H1 (cell line): ENCODE data around the gene MYO16. TPM values are rescaled to one million over a fixed set of nuclear protein-coding genes. Genes with fewer than 3 reads are reported as not detected.

Source experiments
- CTCF ChIA-PET: fragments of 300-600 bp; sonication (Branson Sonifier 250); formaldehyde crosslinking; loops from one replicate; lab custom pipeline; 2021; ENCODE audit not compliant: partially characterized antibody; lab: Charles Lee
- POLR2A ChIA-PET: fragments of 300-600 bp; sonication (Branson Sonifier 250); formaldehyde crosslinking; loops from one replicate; lab custom pipeline; 2021; ENCODE audit warnings: inconsistent platforms; ENCODE audit not compliant: partially characterized antibody; lab: Charles Lee
- DNase-seq, 2 experiments: peaks; one replicate each; pipeline versions ENCODE4 v3.0.0 to v3.0.0-alpha.2; 2010 to 2022; ENCODE audit warnings: low spot score in 2 of 2, low read depth in 1 of 2, mixed read lengths in 1 of 2
- FAIRE-seq: peaks from 2 replicates; lab custom pipeline; 2011; peaks lifted over from hg19 to GRCh38; lab: Jason Lieb, UNC
- H2AFZ ChIP-seq: 2 replicates; pipeline ENCODE4 v1.8.1; 2012; ENCODE audit warnings: low read length, inconsistent platforms
- H2AK5ac ChIP-seq: 2 replicates; pipeline ENCODE4 v1.6.1; 2013; ENCODE audit warnings: low read depth, low read length
- H2BK120ac ChIP-seq: replicated peaks from 2 replicates; pipeline ENCODE3; 2013; ENCODE audit warnings: low read depth, low read length, inconsistent platforms
- H2BK12ac ChIP-seq: 2 replicates; pipeline ENCODE4 v1.6.1; 2013; ENCODE audit warnings: low read depth, low read length
- H2BK15ac ChIP-seq: 2 replicates; pipeline ENCODE4 v1.6.1; 2013; ENCODE audit warnings: low read length
- H2BK20ac ChIP-seq: 2 replicates; pipeline ENCODE4 v1.6.1; 2013; ENCODE audit warnings: low read length
- H2BK5ac ChIP-seq: 2 replicates; pipeline ENCODE4 v1.6.1; 2013; ENCODE audit warnings: low read depth, low read length
- H3K14ac ChIP-seq: 2 replicates; pipeline ENCODE4 v1.6.1; 2013; ENCODE audit warnings: inconsistent platforms; ENCODE audit not compliant: insufficient read length
- H3K18ac ChIP-seq: 2 replicates; pipeline ENCODE4 v1.6.1; 2013; ENCODE audit warnings: low read length; ENCODE audit errors: extremely low read depth
- H3K23ac ChIP-seq: 2 replicates; pipeline ENCODE4 v1.6.1; 2013; ENCODE audit warnings: inconsistent platforms; ENCODE audit not compliant: insufficient read length
- H3K23me2 ChIP-seq: 2 replicates; pipeline ENCODE4 v1.6.1; 2013; ENCODE audit warnings: low read depth, low read length
- H3K27ac ChIP-seq: 2 replicates; pipeline ENCODE4 v1.6.1; 2011; ENCODE audit warnings: low read depth, low read length, inconsistent platforms
- H3K27me3 ChIP-seq, 4 experiments: replicated peaks in 1 of 4; 1 replicate in 1 of 4; 2 replicates in 3 of 4; pipeline versions ENCODE4 v1.6.1 to v1.8.1; 2011 to 2013; ENCODE audit warnings: low read length in 3 of 4, mild to moderate bottlenecking in 3 of 4, inconsistent platforms in 2 of 4, mixed read lengths in 2 of 4, moderate library complexity in 1 of 4; ENCODE audit not compliant: control insufficient read depth in 3 of 4, insufficient read depth in 3 of 4; ENCODE audit errors: extremely low read depth in 1 of 4
- H3K36me3 ChIP-seq, 4 experiments: 2 replicates each; pipeline versions ENCODE4 v1.6.1 to v1.8.1; 2011 to 2013; ENCODE audit warnings: mild to moderate bottlenecking in 4 of 4, low read length in 3 of 4, moderate library complexity in 2 of 4, control low read depth in 1 of 4, inconsistent platforms in 1 of 4; ENCODE audit not compliant: insufficient read depth in 4 of 4, control insufficient read depth in 2 of 4
- H3K4ac ChIP-seq: replicated peaks from 2 replicates; pipeline ENCODE3; 2013; ENCODE audit warnings: low read length, low read depth, mixed read lengths, inconsistent platforms; ENCODE audit not compliant: insufficient read length
- H3K4me1 ChIP-seq, 4 experiments: replicated peaks in 1 of 4; 1 replicate in 1 of 4; 2 replicates in 3 of 4; pipeline versions ENCODE4 v1.6.1 to v1.8.1; 2011 to 2013; ENCODE audit warnings: low read length in 3 of 4, inconsistent platforms in 2 of 4, mixed read lengths in 1 of 4; ENCODE audit not compliant: insufficient read depth in 4 of 4, control insufficient read depth in 3 of 4
- H3K4me2 ChIP-seq, 2 experiments: 2 replicates each; pipeline versions ENCODE4 v1.6.1 to v1.8.1; 2011 to 2013; ENCODE audit warnings: low read depth in 2 of 2, low read length in 2 of 2, control low read depth in 1 of 2, inconsistent platforms in 1 of 2, mild to moderate bottlenecking in 1 of 2; ENCODE audit not compliant: insufficient read depth in 1 of 2
- H3K4me3 ChIP-seq, 4 experiments: fragments of 200-600, 300-600 bp in 1 of 4; sonication (generic), shearing (Covaris generic), sonication (Bioruptor Twin) in 1 of 4; 2 replicates each; pipeline versions ENCODE4 v1.5.1 to v1.8.1; 2011 to 2016; ENCODE audit warnings: low read length in 4 of 4, low read depth in 3 of 4, control low read depth in 2 of 4, inconsistent platforms in 2 of 4, mild to moderate bottlenecking in 2 of 4, mixed read lengths in 1 of 4, moderate library complexity in 1 of 4; ENCODE audit not compliant: insufficient read depth in 2 of 4; ENCODE audit errors: extremely low read depth in 1 of 4
- H3K56ac ChIP-seq: replicated peaks from 2 replicates; pipeline ENCODE3; 2013; ENCODE audit warnings: low read depth, mild to moderate bottlenecking, mixed read lengths, low read length, inconsistent platforms; ENCODE audit not compliant: insufficient read length
- H3K79me1 ChIP-seq: 2 replicates; pipeline ENCODE4 v1.6.1; 2013; ENCODE audit warnings: low read depth, low read length, control low read depth
- H3K79me2 ChIP-seq, 2 experiments: 2 replicates each; pipeline versions ENCODE4 v1.6.1 to v1.8.1; 2012 to 2013; ENCODE audit warnings: low read length in 2 of 2, mild to moderate bottlenecking in 2 of 2, inconsistent platforms in 1 of 2; ENCODE audit not compliant: insufficient read depth in 2 of 2, control insufficient read depth in 1 of 2
- H3K9ac ChIP-seq, 4 experiments: replicated peaks in 1 of 4; 1 replicate in 1 of 4; 2 replicates in 3 of 4; pipeline versions ENCODE4 v1.6.1 to v1.8.1; 2011 to 2013; ENCODE audit warnings: low read depth in 3 of 4, low read length in 3 of 4, control low read depth in 2 of 4, mild to moderate bottlenecking in 2 of 4, moderate library complexity in 2 of 4, inconsistent platforms in 1 of 4; ENCODE audit errors: extremely low read depth in 1 of 4
- H3K9me3 ChIP-seq, 2 experiments: 2 replicates each; pipeline versions ENCODE4 v1.6.1 to v1.8.1; 2012 to 2013; ENCODE audit warnings: mild to moderate bottlenecking in 2 of 2, moderate library complexity in 2 of 2, control low read depth in 1 of 2, inconsistent platforms in 1 of 2, low read depth in 1 of 2, low read length in 1 of 2, mixed read lengths in 1 of 2; ENCODE audit not compliant: insufficient read depth in 2 of 2
- H4K20me1 ChIP-seq, 2 experiments: replicated peaks in 1 of 2; 2 replicates each; pipeline versions ENCODE3 to v1.8.1; 2011 to 2013; ENCODE audit warnings: inconsistent platforms in 2 of 2, low read length in 2 of 2, mild to moderate bottlenecking in 1 of 2; ENCODE audit not compliant: insufficient read depth in 2 of 2, control insufficient read depth in 1 of 2
- H4K5ac ChIP-seq: 2 replicates; pipeline ENCODE4 v1.6.1; 2013; ENCODE audit warnings: low read length, low read depth, mixed read lengths, inconsistent platforms; ENCODE audit not compliant: insufficient read length
- H4K8ac ChIP-seq: 2 replicates; pipeline ENCODE4 v1.8.0; 2013; ENCODE audit warnings: mild to moderate bottlenecking, moderate library complexity, low read length, inconsistent platforms; ENCODE audit not compliant: insufficient read depth; ENCODE audit errors: extremely low read depth
- H4K91ac ChIP-seq: replicated peaks from 2 replicates; pipeline ENCODE3; 2013; ENCODE audit warnings: low read length, mixed read lengths, inconsistent platforms; ENCODE audit not compliant: insufficient read length
- BRCA1 ChIP-seq: IDR thresholded peaks from 2 replicates; pipeline ENCODE4 v1.6.1; 2012; ENCODE audit warnings: low read depth, low read length, improper control_type of control experiment
- CHD1 ChIP-seq: IDR thresholded peaks from 2 replicates; pipeline ENCODE4 v1.6.1; 2012; ENCODE audit warnings: low read depth, low read length, improper control_type of control experiment
- CTCF ChIP-seq, 3 experiments: IDR thresholded peaks; 1 replicate in 2 of 3; 2 replicates in 1 of 3; pipeline versions ENCODE4 v1.5.1 to v1.6.1; 2011; ENCODE audit warnings: low read length in 3 of 3, mild to moderate bottlenecking in 3 of 3, inconsistent platforms in 2 of 3, low read depth in 1 of 3, moderate library complexity in 1 of 3; ENCODE audit not compliant: insufficient read depth in 1 of 3; ENCODE audit errors: control extremely low read depth in 1 of 3
- HDAC2 ChIP-seq, 2 experiments: fragments of 300-600 bp in 1 of 2; sonication (generic) in 1 of 2; IDR thresholded peaks; 2 replicates each; pipeline ENCODE4 v1.6.1; 2011 to 2012; ENCODE audit warnings: low read depth in 2 of 2, low read length in 2 of 2, mild to moderate bottlenecking in 2 of 2, moderate library complexity in 2 of 2, borderline replicate concordance in 1 of 2, inconsistent platforms in 1 of 2
- JUN ChIP-seq: IDR thresholded peaks from 2 replicates; pipeline ENCODE4 v1.6.1; 2011; ENCODE audit warnings: low read depth, mild to moderate bottlenecking, improper control_type of control experiment, low read length
- RAD21 ChIP-seq, 2 experiments: IDR thresholded peaks in 1 of 2; conservative IDR thresholded peaks in 1 of 2; 2 replicates each; pipeline ENCODE4 v1.6.1; 2011; ENCODE audit warnings: low read depth in 2 of 2, low read length in 2 of 2, improper control_type of control experiment in 1 of 2, inconsistent platforms in 1 of 2, mild to moderate bottlenecking in 1 of 2, moderate library complexity in 1 of 2
- SIN3A ChIP-seq, 2 experiments: IDR thresholded peaks in 1 of 2; conservative IDR thresholded peaks in 1 of 2; 2 replicates each; pipeline ENCODE4 v1.6.1; 2011 to 2012; ENCODE audit warnings: low read length in 2 of 2, improper control_type of control experiment in 1 of 2, low read depth in 1 of 2, mild to moderate bottlenecking in 1 of 2
- ZNF274 ChIP-seq: IDR thresholded peaks from 2 replicates; pipeline ENCODE4 v1.7.0; 2012; ENCODE audit warnings: low read length, borderline replicate concordance; ENCODE audit errors: extremely low read depth
- WGBS, 2 experiments: shearing (Covaris generic) in 1 of 2; methylation state at CpG; one replicate each; pipeline versions ENCODE4 v1.1.6 to v1.1.7; 2013 to 2015; ENCODE audit warnings: low lambda C conversion rate in 2 of 2, mixed read lengths in 2 of 2, inconsistent platforms in 1 of 2, low coverage in 1 of 2, missing lambda C conversion rate in 1 of 2; ENCODE audit not compliant: insufficient replicate concordance in 2 of 2, insufficient coverage in 1 of 2, insufficient read length in 1 of 2; ENCODE audit errors: extremely low coverage in 1 of 2, missing lambda C conversion rate in 1 of 2; 5-methylcytosine and 5-hydroxymethylcytosine counted together
- polyA plus RNA-seq, 7 experiments: library from polyadenylated mRNA; depleted of rRNA in 3 of 7; stranded (reverse) in 5 of 7; unstranded in 2 of 7; fragments of >200 nt in 5 of 7; fragments of 200-250 nt in 2 of 7; gene quantifications; 1 replicate in 5 of 7; 2 replicates in 1 of 7; 4 replicates in 1 of 7; pipeline versions ENCODE4 v1.2.1 to v1.2.3, GENCODE V29; 2011 to 2013; ENCODE audit warnings: missing spikeins in 2 of 7, mixed read lengths in 2 of 7
- total RNA-seq: library from RNA; stranded (reverse); fragmentation: NEBNext Ultra II Directional; extraction: Animal tissue kit (Norgen Biotek cat#: 25700); gene quantifications from 2 replicates; pipeline ENCODE4 v1.2.1, GENCODE V29; 2021

MYO16 gene
- total and polyA plus RNA-seq, 2 of the 8 experiments (the other 6 are each of a cell fraction or from before 2014, with no cell fraction given), result 0.02 to 0.22 TPM

GRCh38 chr13:108742701-108743451, 113.5 kb downstream of the MYO16 start:
- Histone ChIP-seq H3K27ac (no peak overlapping the region), H3K4me2 (no peak overlapping the region), H2BK15ac (no peak overlapping the region), H2BK5ac (no peak overlapping the region), H4K20me1 (no peaks in the 10 kb centered on the region), H3K9ac (no peak overlapping the region), H3K4me3 (no peak overlapping the region), H4K8ac (no peak overlapping the region), H3K23me2 (no peaks in the 10 kb centered on the region), H3K23ac (no peak overlapping the region), H2BK120ac (no peak overlapping the region), H3K4ac (no peak overlapping the region), H2BK12ac (no peak overlapping the region), H3K79me2 (no peaks in the 10 kb centered on the region), H3K4me1 (0 out of 7 replicates have a peak, but pooled peaks cover 0 to 2% (median 0%) of the 10 kb centered on the region in 4 experiments), H4K91ac (no peak overlapping the region), H3K56ac (no peak overlapping the region), H3K79me1 (no peaks in the 10 kb centered on the region), H2AK5ac (no peak overlapping the region), H2BK20ac (no peak overlapping the region), H3K36me3 (no peaks in the 10 kb centered on the region), H3K14ac (no peak overlapping the region), H2AFZ (no peak overlapping the region), H4K5ac (no peak overlapping the region), H3K27me3 (no peaks in the 10 kb centered on the region), H3K9me3 (peaks cover 7 to 13% of the 10 kb centered on the region in 2 experiments; a peak in 2 of 4 replicates), H3K18ac (no peak overlapping the region)
- FAIRE-seq (no peak), DNase-seq (no peak)
- ChIA-PET POLR2A (interaction anchor here (0.7 kb wide), 1 partner anchor 15 kb away, joined by 3 read pairs; no protein-coding TSS in a partner anchor), CTCF (interaction anchor here (1.0 to 1.5 kb wide), 3 partner anchors 15 to 42 kb away, joined by 3 to 4 read pairs (median 3); no protein-coding TSS in a partner anchor)
- WGBS, 2 experiments, result 95% methylated on average over 2 of the region's 2 CpGs; no CpG with 5 or more reads in 1 of the 2 experiments
- no peak for TF ChIP-seq CTCF (IDR thresholded peaks at IDR 0.05; ENCODE audit: control extremely low read depth in 1 of 3, insufficient read depth in 1 of 3, low read depth in 1 of 3, low read length in 3 of 3)
- TF ChIP-seq SIN3A (conservative IDR thresholded peaks at IDR 0.05 in 1 of 2, IDR thresholded peaks at IDR 0.05 in 1 of 2; ENCODE audit: low read depth in 1 of 2, low read length in 2 of 2), result no peak
- no peak for TF ChIP-seq ZNF274
- no peak for TF ChIP-seq JUN
- no peak for TF ChIP-seq RAD21 (IDR thresholded peaks at IDR 0.05 in 1 of 2, conservative IDR thresholded peaks at IDR 0.05 in 1 of 2; ENCODE audit: low read depth in 2 of 2, low read length in 2 of 2)
- no peak for TF ChIP-seq CHD1
- no peak for TF ChIP-seq HDAC2 (IDR thresholded peaks at IDR 0.05; ENCODE audit: borderline replicate concordance in 1 of 2, low read depth in 2 of 2, low read length in 2 of 2)
- no peak for TF ChIP-seq BRCA1
